Measurements from ENCODE around the gene DYNC1LI1. TPM values are rescaled to one million over a fixed set of nuclear protein-coding genes. Genes with fewer than 3 reads are reported as not detected.
"Not testable (repeated sequence)": the region's sequence is repeated elsewhere in the genome, so short reads cannot be mapped to it uniquely, and the experiment has no call there.

DYNC1LI1 gene
- polyA plus RNA-seq, 2 of the 4 experiments (the other 2 are of a cell fraction): 42.0 to 66.9 TPM

- TF ChIP-seq NFE2L2 (conservative IDR thresholded peaks at IDR 0.05; ENCODE audit: low read length): no peak
- TF ChIP-seq HMGXB4 (CRISPR knock-in tag; IDR thresholded peaks at IDR 0.05; ENCODE audit: borderline replicate concordance): no peak
- no peak for TF ChIP-seq SREBF2 (IDR thresholded peaks at IDR 0.05)
Measured at GRCh38 chr3:32584660-32585059, 14.0 kb upstream of the DYNC1LI1 start (continued).

- H3K4me1 ChIP-seq: no peaks in the 10 kb centered on the region
- no peak overlapping the region for H3K4me3 ChIP-seq
- DNase-seq (ENCODE audit: low read depth in 1 of 2, low spot score in 1 of 2) (no peak), FAIRE-seq (no peak), ATAC-seq (no peak)
- TF ChIP-seq BCL3 (IDR thresholded peaks at IDR 0.05): no peak
- TF ChIP-seq RARB (CRISPR knock-in tag; IDR thresholded peaks at IDR 0.05): no peak
- TF ChIP-seq RCOR1 (IDR thresholded peaks at IDR 0.05; ENCODE audit: low read depth, low read length): no peak
- no peak for TF ChIP-seq ELK1 (IDR thresholded peaks at IDR 0.05; ENCODE audit: low read depth, low read length)
- TF ChIP-seq JUN (IDR thresholded peaks at IDR 0.05): no peak
- no peak for TF ChIP-seq KDM1A (IDR thresholded peaks at IDR 0.05; ENCODE audit: low read depth)
- TF ChIP-seq E2F6 (IDR thresholded peaks at IDR 0.05; ENCODE audit: borderline replicate concordance, low read depth): no peak
- no peak for TF ChIP-seq FOSL2 (IDR thresholded peaks at IDR 0.05)
- no peak for TF ChIP-seq FOSL2 (CRISPR knock-in tag; IDR thresholded peaks at IDR 0.05)
- no peak for TF ChIP-seq CHD2 (IDR thresholded peaks at IDR 0.05; ENCODE audit: low read length, partially characterized antibody)
- no peak for TF ChIP-seq ZSCAN20 (CRISPR knock-in tag; IDR thresholded peaks at IDR 0.05)
- no peak for TF ChIP-seq FOXS1 (CRISPR knock-in tag; IDR thresholded peaks at IDR 0.05)
- no peak for TF ChIP-seq EHMT2 (IDR thresholded peaks at IDR 0.05; ENCODE audit: low read depth)
- TF ChIP-seq MAZ (IDR thresholded peaks at IDR 0.05; ENCODE audit: borderline replicate concordance, low read depth, low read length): no peak
- TF ChIP-seq TFCP2L1 (CRISPR knock-in tag; IDR thresholded peaks at IDR 0.05): no peak
- TF ChIP-seq KDM5A (IDR thresholded peaks at IDR 0.05): no peak
- no peak for TF ChIP-seq MAX (IDR thresholded peaks at IDR 0.05)
- TF ChIP-seq FOSB (CRISPR knock-in tag; IDR thresholded peaks at IDR 0.05): no peak
- TF ChIP-seq HDAC2 (IDR thresholded peaks at IDR 0.05): no peak
- no peak for TF ChIP-seq RAD21 (conservative IDR thresholded peaks at IDR 0.05 in 1 of 2, IDR thresholded peaks at IDR 0.05 in 1 of 2)
- 69% methylated on average over 3 of the region's 3 CpGs for WGBS (ENCODE audit: missing lambda C conversion rate)
- POLR2A ChIA-PET: no interaction called here
- H3K27ac ChIP-seq: no peak overlapping the region
- H3K9me3 ChIP-seq: no peaks in the 10 kb centered on the region
- CTCF ChIA-PET: interaction anchor here (1.1 to 2.1 kb wide), 3 partner anchors 8 to 38 kb away, joined by 3 to 7 read pairs (median 3); no protein-coding TSS in a partner anchor
- no peak overlapping the region for H3K4me2 ChIP-seq
Measured at GRCh38 chr3:32583708-32584107, 13.1 kb upstream of the DYNC1LI1 start.

GRCh38 chr3:32578669-32579068 is 8.0 kb upstream of the DYNC1LI1 start:
- ATAC-seq; POLR2A ChIA-PET; DNase-seq (ENCODE audit: low read depth in 1 of 2, low spot score in 1 of 2); H3K4me2 ChIP-seq; H3K4me1 ChIP-seq; H3K4me3 ChIP-seq; H3K27ac ChIP-seq; FAIRE-seq; H3K9me3 ChIP-seq: not testable (repeated sequence)
- CTCF ChIA-PET: interaction anchor here (1.3 kb wide), 1 partner anchor 68 kb away, joined by 5 read pairs; no protein-coding TSS in a partner anchor
- WGBS (ENCODE audit: missing lambda C conversion rate): 92% methylated on average over 27 of the region's 31 CpGs
